Panc1 (cell line): ENCODE results near the gene CITED2.

Experiments used
- CTCF ChIP-seq: fragments of 450-650 bp; IDR thresholded peaks from 2 replicates; pipeline ENCODE4 v1.5.1; 2017; ENCODE audit warnings: mild to moderate bottlenecking
- SIN3A ChIP-seq: IDR thresholded peaks from 2 replicates; pipeline ENCODE4 v1.6.1; 2012; ENCODE audit warnings: low read depth, mild to moderate bottlenecking, low read length, moderate library complexity, borderline replicate concordance; ENCODE audit not compliant: insufficient read depth

- TF ChIP-seq CTCF: no peak
- no peak for TF ChIP-seq SIN3A
Observed at GRCh38 chr6:139330306-139330705, 44.1 kb downstream of the CITED2 start.
